HCT116 (cell line): ENCODE results near the gene EIF4E3. TPM values are rescaled to one million over a fixed set of nuclear protein-coding genes. Genes with fewer than 3 reads are reported as not detected.

Experiments used
- ATAC-seq: fragments of 200-7000 bp; cut with Tn5 transposase; 2 replicates; pipeline ENCODE4 v1.9.1; 2020; ENCODE audit warnings: mild to moderate bottlenecking, moderate library complexity
- BruUV-seq: library from RNA; stranded (reverse); fragments of 400-500 nt; replicated peaks from 2 replicates; lab custom pipeline; 2021; lab: Mats Ljungman, UMichigan
- CTCF ChIA-PET: fragments of 300-600 bp; sonication (Branson Sonifier 250); formaldehyde crosslinking; loops from one replicate; lab custom pipeline; 2021; ENCODE audit warnings: antibody characterized with exemption; lab: Charles Lee
- POLR2A ChIA-PET: fragments of 300-600, 350-600 bp; sonication (Branson Sonifier 250); formaldehyde crosslinking; loops from one replicate; lab custom pipeline; 2021; ENCODE audit warnings: antibody characterized with exemption; lab: Charles Lee
- RAD21 ChIA-PET, 2 experiments: fragments of 300-600 bp; sonication (Branson Sonifier 250); formaldehyde crosslinking; loops; one replicate each; lab custom pipeline; 2023; ENCODE audit warnings: low total read pairs in 2 of 2; ENCODE audit not compliant: uncharacterized antibody in 2 of 2, unreplicated experiment in 2 of 2, low non-redundant PET in 1 of 2; lab: Charles Lee
- DNase-seq: peaks from one replicate; pipeline ENCODE4 v3.0.0-alpha.2; 2010; ENCODE audit warnings: low read depth, low spot score
- H2AFZ ChIP-seq: fragments of 200-600 bp; shearing (Covaris generic), sonication (generic); 2 replicates; pipeline ENCODE4 v1.6.1; 2017; ENCODE audit warnings: low read depth, mixed run types, mixed read lengths, antibody characterized with exemption, low read length; ENCODE audit not compliant: poor library complexity, severe bottlenecking
- H3K27ac ChIP-seq: 2 replicates; pipeline ENCODE4 v1.5.1; 2012; ENCODE audit warnings: low read depth, low read length
- H3K27me3 ChIP-seq: fragments of 200-600 bp; sonication (generic); 2 replicates; pipeline ENCODE4 v1.6.1; 2016; ENCODE audit warnings: mixed run types, low read length, mixed read lengths; ENCODE audit not compliant: insufficient read depth
- H3K36me3 ChIP-seq, 2 experiments: fragments of 200-500 bp in 1 of 2; fragments of 200-600 bp in 1 of 2; sonication (Bioruptor generic) in 1 of 2; sonication (generic) in 1 of 2; 2 replicates each; pipeline versions ENCODE4 v1.5.1 to v1.6.1; 2014 to 2016; ENCODE audit warnings: low read length in 2 of 2, inconsistent platforms in 1 of 2, mixed read lengths in 1 of 2, mixed run types in 1 of 2; ENCODE audit not compliant: insufficient read depth in 2 of 2, control insufficient read depth in 1 of 2
- H3K4me1 ChIP-seq, 2 experiments: fragments of 200-600 bp in 1 of 2; sonication (generic) in 1 of 2; 2 replicates each; pipeline versions ENCODE4 v1.5.1 to v1.6.1; 2012 to 2017; ENCODE audit warnings: low read length in 2 of 2, inconsistent platforms in 1 of 2, mild to moderate bottlenecking in 1 of 2, mixed read lengths in 1 of 2, mixed run types in 1 of 2, moderate library complexity in 1 of 2; ENCODE audit not compliant: insufficient read depth in 2 of 2, control insufficient read depth in 1 of 2
- H3K4me2 ChIP-seq: fragments of 200-600 bp; sonication (generic); 2 replicates; pipeline ENCODE4 v1.6.1; 2017; ENCODE audit warnings: mixed run types, low read length, mixed read lengths
- H3K4me3 ChIP-seq, 2 experiments: fragments of 200-600 bp in 1 of 2; sonication (generic) in 1 of 2; replicated peaks in 1 of 2; 2 replicates each; pipeline ENCODE4 v1.5.1; 2011 to 2016; ENCODE audit warnings: low read length in 2 of 2, control low read depth in 1 of 2, low read depth in 1 of 2, mild to moderate bottlenecking in 1 of 2, mixed read lengths in 1 of 2, mixed run types in 1 of 2
- H3K79me2 ChIP-seq: fragments of 200-600 bp; sonication (generic); 2 replicates; pipeline ENCODE4 v1.6.1; 2017; ENCODE audit warnings: mild to moderate bottlenecking, mixed run types, low read length, moderate library complexity, mixed read lengths; ENCODE audit not compliant: insufficient read depth
- H3K9ac ChIP-seq: fragments of 200-600 bp; sonication (generic); 2 replicates; pipeline ENCODE4 v1.6.1; 2016; ENCODE audit warnings: low read length, mixed read lengths
- H3K9me2 ChIP-seq: fragments of 200-600 bp; sonication (generic), shearing (Covaris generic); 2 replicates; pipeline ENCODE4 v1.6.1; 2017; ENCODE audit warnings: mixed run types, mild to moderate bottlenecking, moderate library complexity; ENCODE audit not compliant: insufficient read depth
- H3K9me3 ChIP-seq, 2 experiments: fragments of 200-500 bp in 1 of 2; fragments of 200-600 bp in 1 of 2; sonication (Bioruptor generic) in 1 of 2; sonication (generic) in 1 of 2; 2 replicates each; pipeline ENCODE4 v1.6.1; 2014 to 2017; ENCODE audit warnings: low read length in 2 of 2, mixed read lengths in 2 of 2, inconsistent platforms in 1 of 2, low read depth in 1 of 2, mild to moderate bottlenecking in 1 of 2, mixed run types in 1 of 2, moderate library complexity in 1 of 2; ENCODE audit not compliant: control insufficient read depth in 1 of 2, insufficient read depth in 1 of 2
- H4K20me1 ChIP-seq: fragments of 200-600 bp; sonication (generic), shearing (Covaris generic); 2 replicates; pipeline ENCODE4 v1.6.1; 2017; ENCODE audit warnings: mixed run types, mild to moderate bottlenecking, moderate library complexity; ENCODE audit not compliant: insufficient read depth
- ATF3 ChIP-seq: IDR thresholded peaks from 2 replicates; pipeline ENCODE4 v1.6.1; 2012
- CBX3 ChIP-seq: IDR thresholded peaks from 2 replicates; pipeline ENCODE4 v1.6.1; 2012; ENCODE audit warnings: low read depth
- CEBPB ChIP-seq: IDR thresholded peaks from 2 replicates; pipeline ENCODE4 v1.6.1; 2012; ENCODE audit warnings: low read depth
- EGR1 ChIP-seq: IDR thresholded peaks from 2 replicates; pipeline ENCODE4 v1.6.1; 2012; ENCODE audit warnings: low read depth
- JUND ChIP-seq: IDR thresholded peaks from 2 replicates; pipeline ENCODE4 v1.6.1; 2012
- MAX ChIP-seq: IDR thresholded peaks from 2 replicates; pipeline ENCODE4 v1.6.1; 2012
- SIN3A ChIP-seq: IDR thresholded peaks from 2 replicates; pipeline ENCODE4 v1.6.1; 2012; ENCODE audit warnings: low read depth
- SRF ChIP-seq: IDR thresholded peaks from 2 replicates; pipeline ENCODE4 v1.6.1; 2012; ENCODE audit warnings: low read depth
- YY1 ChIP-seq: IDR thresholded peaks from 2 replicates; pipeline ENCODE4 v1.6.1; 2011; ENCODE audit warnings: low read length, low read depth, moderate library complexity, mild to moderate bottlenecking; ENCODE audit not compliant: insufficient replicate concordance; ENCODE audit errors: extremely low read depth
- ZBTB33 ChIP-seq: IDR thresholded peaks from 2 replicates; pipeline ENCODE4 v1.6.1; 2011; ENCODE audit warnings: mild to moderate bottlenecking, low read length, moderate library complexity; ENCODE audit not compliant: insufficient replicate concordance; ENCODE audit errors: extremely low read depth
- intact Hi-C: fragments of 100-400 bp; cut with micrococcal nuclease; formaldehyde crosslinking; loops from 2 replicates; pipeline ENCODE4 v1.10.0; 2022
- total RNA-seq: library from RNA; stranded (reverse); gene quantifications from one replicate; pipeline ENCODE4 v1.2.1, GENCODE V29; 2021; ENCODE audit not compliant: unreplicated experiment

The EIF4E3 gene
- total RNA-seq, 1 experiment from 2014 or later: 6.0 TPM

- CTCF ChIA-PET: no interaction called here
- H2AFZ ChIP-seq: no peak overlapping the region
- no peaks in the 10 kb centered on the region for H4K20me1 ChIP-seq
- DNase-seq (no peak), ATAC-seq (no peak)
- no peaks in the 10 kb centered on the region for H3K27me3 ChIP-seq
- H3K9me3 ChIP-seq: no peaks in the 10 kb centered on the region
- H3K27ac ChIP-seq: no peak overlapping the region
- BruUV-seq: no TSS peak
- no peaks in the 10 kb centered on the region for H3K9me2 ChIP-seq
- H3K36me3 ChIP-seq: no peaks in the 10 kb centered on the region
- TF ChIP-seq CBX3: no peak
- no peak for TF ChIP-seq SIN3A
- TF ChIP-seq ZBTB33: no peak
- TF ChIP-seq SRF: no peak
- TF ChIP-seq MAX: no peak
- TF ChIP-seq CEBPB: no peak
- TF ChIP-seq EGR1: no peak
- no peak overlapping the region for H3K4me2 ChIP-seq
- H3K4me3 ChIP-seq: no peak overlapping the region
- no peak overlapping the region for H3K9ac ChIP-seq
- no peaks in the 10 kb centered on the region for H3K4me1 ChIP-seq
- POLR2A ChIA-PET: no interaction called here
- H3K79me2 ChIP-seq: no peaks in the 10 kb centered on the region
- intact Hi-C loops: no loop called here
- RAD21 ChIA-PET: no interaction called here
These were observed 26.4 kb upstream of the EIF4E3 start for GRCh38 chr3:71751602-71752001.

- BruUV-seq: no TSS peak
- H3K4me3 ChIP-seq: no peak overlapping the region
- no peak overlapping the region for H2AFZ ChIP-seq
- CTCF ChIA-PET: no interaction called here
- H3K27ac ChIP-seq: no peak overlapping the region
- H3K9me3 ChIP-seq: peaks cover 6 to 8% of the 10 kb centered on the region in 2 experiments; a peak in 2 of 4 replicates
- no peak overlapping the region for H3K9ac ChIP-seq
- intact Hi-C loops: no loop called here
- no peaks in the 10 kb centered on the region for H3K4me1 ChIP-seq
- H3K9me2 ChIP-seq: no peaks in the 10 kb centered on the region
- TF ChIP-seq JUND: no peak
- TF ChIP-seq ATF3: no peak
- TF ChIP-seq CEBPB: no peak
- TF ChIP-seq YY1: no peak
- no peak for TF ChIP-seq CBX3
- TF ChIP-seq MAX: no peak
- no peak for DNase-seq
- no peaks in the 10 kb centered on the region for H3K79me2 ChIP-seq
- H4K20me1 ChIP-seq: no peaks in the 10 kb centered on the region
- no peaks in the 10 kb centered on the region for H3K36me3 ChIP-seq
- RAD21 ChIA-PET: no interaction called here
- ATAC-seq: no peak
- H3K27me3 ChIP-seq: no peaks in the 10 kb centered on the region
- POLR2A ChIA-PET: no interaction called here
- no peak overlapping the region for H3K4me2 ChIP-seq
These were observed 19.5 kb upstream of the EIF4E3 start for GRCh38 chr3:71744738-71745137.
